PC-3 (cell line): ENCODE measurements around the gene TFE3. TPM values are rescaled to one million over a fixed set of nuclear protein-coding genes. Genes with fewer than 3 reads are reported as not detected.

Experiments used
- ATAC-seq: fragments of 200-7000 bp; cut with Tn5 transposase; 2 replicates; pipeline ENCODE4 v1.9.1; 2020; ENCODE audit warnings: mild to moderate bottlenecking, moderate library complexity
- BruUV-seq: library from RNA; stranded (reverse); fragments of 400-500 nt; replicated peaks from 2 replicates; lab custom pipeline; 2021; lab: Mats Ljungman, UMichigan
- CTCF ChIA-PET: fragments of 300-600 bp; sonication (Branson Sonifier 250); formaldehyde crosslinking; loops from one replicate; lab custom pipeline; 2022; ENCODE audit warnings: antibody characterized with exemption; lab: Charles Lee
- POLR2A ChIA-PET: fragments of 300-600 bp; sonication (Branson Sonifier 250); formaldehyde crosslinking; loops from one replicate; lab custom pipeline; 2022; ENCODE audit warnings: antibody characterized with exemption; ENCODE audit not compliant: unreplicated experiment; lab: Charles Lee
- DNase-seq: peaks from one replicate; pipeline ENCODE4 v3.0.0-alpha.2; 2015
- H2AFZ ChIP-seq: fragments of 300-600 bp; sonication (generic); 2 replicates; pipeline ENCODE4 v1.6.0; 2016; ENCODE audit warnings: antibody characterized with exemption, low read length
- H3F3A ChIP-seq: fragments of 300-600 bp; sonication (generic); one replicate; pipeline ENCODE4 v1.6.0; 2017; ENCODE audit warnings: antibody characterized with exemption, low read length, control low read depth, mild to moderate bottlenecking; ENCODE audit not compliant: unreplicated experiment
- H3K27ac ChIP-seq: fragments of 300-600 bp; sonication (generic); 2 replicates; pipeline ENCODE4 v1.5.1; 2016; ENCODE audit warnings: mild to moderate bottlenecking, low read length
- H3K27me3 ChIP-seq: fragments of 300-600 bp; sonication (generic); 2 replicates; pipeline ENCODE4 v1.6.1; 2016; ENCODE audit warnings: low read length, mixed read lengths
- H3K36me3 ChIP-seq: fragments of 300-600 bp; sonication (generic); 2 replicates; pipeline ENCODE4 v1.6.1; 2016; ENCODE audit warnings: low read depth, mixed run types, low read length, mixed read lengths
- H3K4me1 ChIP-seq: fragments of 300-600 bp; sonication (generic); 2 replicates; pipeline ENCODE4 v1.5.1; 2016; ENCODE audit warnings: low read length; ENCODE audit not compliant: insufficient read depth
- H3K4me2 ChIP-seq: fragments of 300-600 bp; sonication (generic); 2 replicates; pipeline ENCODE4 v1.6.0; 2016; ENCODE audit warnings: low read length
- H3K4me3 ChIP-seq: fragments of 300-600 bp; sonication (generic); 2 replicates; pipeline ENCODE4 v1.5.1; 2016; ENCODE audit warnings: mild to moderate bottlenecking, low read length, mixed read lengths
- H3K79me2 ChIP-seq: fragments of 300-600 bp; sonication (generic); 2 replicates; pipeline ENCODE4 v1.6.1; 2017; ENCODE audit warnings: low read length, mixed read lengths
- H3K9ac ChIP-seq: fragments of 300-600 bp; sonication (generic); 2 replicates; pipeline ENCODE4 v1.6.0; 2016; ENCODE audit warnings: mild to moderate bottlenecking, low read length
- H3K9me2 ChIP-seq: fragments of 300-600 bp; sonication (generic); replicated peaks from 2 replicates; pipeline ENCODE4 v1.6.1; 2016; ENCODE audit warnings: mixed run types, low read length, mixed read lengths
- H3K9me3 ChIP-seq: fragments of 300-600 bp; sonication (generic); 2 replicates; pipeline ENCODE4 v1.6.1; 2016; ENCODE audit warnings: low read length, mixed read lengths
- H4K20me1 ChIP-seq: fragments of 300-600 bp; sonication (generic); 2 replicates; pipeline ENCODE4 v1.6.1; 2016; ENCODE audit warnings: low read length, mixed read lengths
- CTCF ChIP-seq: fragments of 300-600 bp; sonication (generic); conservative IDR thresholded peaks from 2 replicates; pipeline ENCODE4 v1.5.1; 2017; ENCODE audit warnings: antibody characterized with exemption, low read depth, mild to moderate bottlenecking, low read length
- EZH2 ChIP-seq: fragments of 300-600 bp; sonication (generic); IDR thresholded peaks from one replicate; pipeline ENCODE4 v1.6.1; 2017; ENCODE audit warnings: antibody characterized with exemption, mild to moderate bottlenecking, low read length; ENCODE audit not compliant: unreplicated experiment
- EZH2phosphoT487 ChIP-seq: fragments of 300-600 bp; sonication (generic); IDR thresholded peaks from 2 replicates; pipeline ENCODE4 v1.6.1; 2018; ENCODE audit warnings: mild to moderate bottlenecking, antibody characterized with exemption, low read length, borderline replicate concordance
- intact Hi-C: fragments of 100-400 bp; cut with micrococcal nuclease; formaldehyde crosslinking; loops from 2 replicates; pipeline ENCODE4 v1.9.0; 2023
- total RNA-seq: library from RNA; depleted of rRNA; stranded (reverse); fragments of >200 nt; gene quantifications from 2 replicates; pipeline ENCODE4 v1.2.3, GENCODE V29; 2014

TFE3 gene
- total RNA-seq, 1 experiment from 2014 or later, result 46.9 TPM

GRCh38 chrX:49029876-49030275 is 13.3 kb downstream of the TFE3 start:
- no peak overlapping the region for H2AFZ ChIP-seq
- no peak overlapping the region for H3K9ac ChIP-seq
- ATAC-seq (peak; percentile 43; the same call in 1 of the 2 replicates), DNase-seq (peak; percentile 35)
- no peaks in the 10 kb centered on the region for H3K9me3 ChIP-seq
- intact Hi-C loops, result no loop called here
- H3K27ac ChIP-seq, result no peak overlapping the region
- H3K36me3 ChIP-seq, result peaks cover 25% of the 10 kb centered on the region; the same call in 1 of the 2 replicates
- no peak for TF ChIP-seq EZH2phosphoT487
- no peak for TF ChIP-seq EZH2
- TF ChIP-seq CTCF, result no peak
- no peak overlapping the region for H3K4me3 ChIP-seq
- H3K9me2 ChIP-seq, result no peaks in the 10 kb centered on the region
- H3F3A ChIP-seq, result no peaks in the 10 kb centered on the region
- H3K27me3 ChIP-seq, result no peaks in the 10 kb centered on the region
- no TSS peak for BruUV-seq
- no peaks in the 10 kb centered on the region for H4K20me1 ChIP-seq
- ChIA-PET POLR2A (no interaction called here), CTCF (no interaction called here)
- no peak overlapping the region for H3K4me2 ChIP-seq
- H3K79me2 ChIP-seq, result no peaks in the 10 kb centered on the region
- H3K4me1 ChIP-seq, result no peaks in the 10 kb centered on the region

- Histone ChIP-seq H3K9ac (no peak overlapping the region), H3K27me3 (no peaks in the 10 kb centered on the region), H3K4me1 (no peaks in the 10 kb centered on the region), H3K4me2 (no peak overlapping the region), H3K79me2 (no peaks in the 10 kb centered on the region), H3K36me3 (no peaks in the 10 kb centered on the region), H3K4me3 (no peak overlapping the region), H3F3A (no peaks in the 10 kb centered on the region), H3K9me3 (no peaks in the 10 kb centered on the region), H4K20me1 (no peaks in the 10 kb centered on the region), H3K27ac (no peak overlapping the region), H2AFZ (no peak overlapping the region), H3K9me2 (no peaks in the 10 kb centered on the region)
- no TSS peak for BruUV-seq
- CTCF ChIA-PET, result no interaction called here
- ATAC-seq (no peak), DNase-seq (no peak)
- intact Hi-C loops, result no loop called here
- POLR2A ChIA-PET, result no interaction called here
- no peak for TF ChIP-seq EZH2
- TF ChIP-seq EZH2phosphoT487, result no peak
- TF ChIP-seq CTCF, result no peak
Observed at GRCh38 chrX:49019599-49020249, 23.4 kb downstream of the TFE3 start.

GRCh38 chrX:49019050-49019449 is 24.1 kb downstream of the TFE3 start:
- Histone ChIP-seq H3K79me2 (no peaks in the 10 kb centered on the region), H2AFZ (no peak overlapping the region), H3K4me2 (no peak overlapping the region), H4K20me1 (no peaks in the 10 kb centered on the region), H3K36me3 (no peaks in the 10 kb centered on the region), H3K9me2 (no peaks in the 10 kb centered on the region), H3K27ac (no peak overlapping the region), H3K4me1 (no peaks in the 10 kb centered on the region), H3F3A (no peaks in the 10 kb centered on the region), H3K9me3 (no peaks in the 10 kb centered on the region), H3K27me3 (no peaks in the 10 kb centered on the region), H3K4me3 (no peak overlapping the region), H3K9ac (no peak overlapping the region)
- TF ChIP-seq EZH2, result no peak
- no peak for TF ChIP-seq EZH2phosphoT487
- TF ChIP-seq CTCF, result no peak
- intact Hi-C loops, result no loop called here
- no TSS peak for BruUV-seq
- no peak for ATAC-seq
- CTCF ChIA-PET, result no interaction called here
- DNase-seq, result no peak
- POLR2A ChIA-PET, result no interaction called here
